HL-60 (cell line): ENCODE measurements around the gene SPTAN1.

Experiments used
- DNase-seq, 2 experiments: peaks; one replicate each; pipeline ENCODE4 v3.0.0-alpha.2; 2010 to 2020; ENCODE audit warnings: low read depth in 1 of 2, low spot score in 1 of 2
- H3K27ac ChIP-seq: fragments of 250-450 bp; sonication (Bioruptor Pico); replicated peaks from 2 replicates; pipeline ENCODE4 v1.5.1; 2020; ENCODE audit warnings: mild to moderate bottlenecking, moderate library complexity
- H3K27me3 ChIP-seq: fragments of 250-450 bp; sonication (Bioruptor Pico); 2 replicates; pipeline ENCODE4 v1.5.1; 2021; ENCODE audit warnings: mild to moderate bottlenecking, moderate library complexity; ENCODE audit not compliant: insufficient read depth, poor library complexity, severe bottlenecking
- H3K4me3 ChIP-seq: replicated peaks from 2 replicates; pipeline ENCODE4 v1.5.1; 2011; ENCODE audit warnings: mild to moderate bottlenecking, control low read depth, low read length; ENCODE audit not compliant: insufficient read depth
- GABPA ChIP-seq: IDR thresholded peaks from 2 replicates; pipeline ENCODE4 v1.6.1; 2012; ENCODE audit warnings: low read depth
- POLR2AphosphoS5 ChIP-seq: IDR thresholded peaks from 2 replicates; pipeline ENCODE4 v1.6.1; 2012; ENCODE audit warnings: low read depth
- SPI1 ChIP-seq: IDR thresholded peaks from 2 replicates; pipeline ENCODE4 v1.6.1; 2012; ENCODE audit warnings: low read depth, mild to moderate bottlenecking, borderline replicate concordance
- TF ChIP-seq, protein P1 (sequence below): IDR thresholded peaks from 2 replicates; pipeline ENCODE4 v1.6.1; 2012; ENCODE audit warnings: low read depth; ENCODE audit not compliant: insufficient replicate concordance
- TF ChIP-seq, protein P2 (sequence below): IDR thresholded peaks from one replicate; pipeline ENCODE4 v1.5.1; 2011; ENCODE audit warnings: low read length, control low read depth, inconsistent platforms; ENCODE audit not compliant: insufficient read depth

Gene SPTAN1

DNA sequence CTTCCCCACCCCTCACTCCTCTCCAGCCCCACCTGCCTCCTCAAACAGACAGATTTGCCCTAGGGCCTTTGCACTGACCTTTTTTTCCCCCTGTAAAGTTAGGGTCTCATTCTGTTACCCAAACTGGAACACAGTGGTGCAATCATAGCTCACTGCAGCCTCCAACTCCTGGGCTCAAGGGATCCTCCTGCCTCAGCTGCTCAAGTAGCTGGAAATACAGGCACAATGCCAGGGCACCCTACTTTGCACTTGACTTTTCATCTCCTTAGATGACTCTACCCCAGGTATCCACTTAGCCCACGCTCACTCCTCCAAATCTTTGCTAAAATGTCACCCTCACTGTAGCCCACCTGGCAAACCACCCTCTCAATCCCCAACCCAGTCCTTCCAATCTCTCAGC, 102.1 kb downstream of the SPTAN1 start:
- H3K27ac ChIP-seq: no peak overlapping the region
- no peak for DNase-seq
- H3K4me3 ChIP-seq: no peak overlapping the region
- H3K27me3 ChIP-seq: no peaks in the 10 kb centered on the region
- TF ChIP-seq SPI1: no peak
- TF ChIP-seq POLR2AphosphoS5: no peak
- TF ChIP-seq, protein P1, sequence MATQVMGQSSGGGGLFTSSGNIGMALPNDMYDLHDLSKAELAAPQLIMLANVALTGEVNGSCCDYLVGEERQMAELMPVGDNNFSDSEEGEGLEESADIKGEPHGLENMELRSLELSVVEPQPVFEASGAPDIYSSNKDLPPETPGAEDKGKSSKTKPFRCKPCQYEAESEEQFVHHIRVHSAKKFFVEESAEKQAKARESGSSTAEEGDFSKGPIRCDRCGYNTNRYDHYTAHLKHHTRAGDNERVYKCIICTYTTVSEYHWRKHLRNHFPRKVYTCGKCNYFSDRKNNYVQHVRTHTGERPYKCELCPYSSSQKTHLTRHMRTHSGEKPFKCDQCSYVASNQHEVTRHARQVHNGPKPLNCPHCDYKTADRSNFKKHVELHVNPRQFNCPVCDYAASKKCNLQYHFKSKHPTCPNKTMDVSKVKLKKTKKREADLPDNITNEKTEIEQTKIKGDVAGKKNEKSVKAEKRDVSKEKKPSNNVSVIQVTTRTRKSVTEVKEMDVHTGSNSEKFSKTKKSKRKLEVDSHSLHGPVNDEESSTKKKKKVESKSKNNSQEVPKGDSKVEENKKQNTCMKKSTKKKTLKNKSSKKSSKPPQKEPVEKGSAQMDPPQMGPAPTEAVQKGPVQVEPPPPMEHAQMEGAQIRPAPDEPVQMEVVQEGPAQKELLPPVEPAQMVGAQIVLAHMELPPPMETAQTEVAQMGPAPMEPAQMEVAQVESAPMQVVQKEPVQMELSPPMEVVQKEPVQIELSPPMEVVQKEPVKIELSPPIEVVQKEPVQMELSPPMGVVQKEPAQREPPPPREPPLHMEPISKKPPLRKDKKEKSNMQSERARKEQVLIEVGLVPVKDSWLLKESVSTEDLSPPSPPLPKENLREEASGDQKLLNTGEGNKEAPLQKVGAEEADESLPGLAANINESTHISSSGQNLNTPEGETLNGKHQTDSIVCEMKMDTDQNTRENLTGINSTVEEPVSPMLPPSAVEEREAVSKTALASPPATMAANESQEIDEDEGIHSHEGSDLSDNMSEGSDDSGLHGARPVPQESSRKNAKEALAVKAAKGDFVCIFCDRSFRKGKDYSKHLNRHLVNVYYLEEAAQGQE: no peak

DNA sequence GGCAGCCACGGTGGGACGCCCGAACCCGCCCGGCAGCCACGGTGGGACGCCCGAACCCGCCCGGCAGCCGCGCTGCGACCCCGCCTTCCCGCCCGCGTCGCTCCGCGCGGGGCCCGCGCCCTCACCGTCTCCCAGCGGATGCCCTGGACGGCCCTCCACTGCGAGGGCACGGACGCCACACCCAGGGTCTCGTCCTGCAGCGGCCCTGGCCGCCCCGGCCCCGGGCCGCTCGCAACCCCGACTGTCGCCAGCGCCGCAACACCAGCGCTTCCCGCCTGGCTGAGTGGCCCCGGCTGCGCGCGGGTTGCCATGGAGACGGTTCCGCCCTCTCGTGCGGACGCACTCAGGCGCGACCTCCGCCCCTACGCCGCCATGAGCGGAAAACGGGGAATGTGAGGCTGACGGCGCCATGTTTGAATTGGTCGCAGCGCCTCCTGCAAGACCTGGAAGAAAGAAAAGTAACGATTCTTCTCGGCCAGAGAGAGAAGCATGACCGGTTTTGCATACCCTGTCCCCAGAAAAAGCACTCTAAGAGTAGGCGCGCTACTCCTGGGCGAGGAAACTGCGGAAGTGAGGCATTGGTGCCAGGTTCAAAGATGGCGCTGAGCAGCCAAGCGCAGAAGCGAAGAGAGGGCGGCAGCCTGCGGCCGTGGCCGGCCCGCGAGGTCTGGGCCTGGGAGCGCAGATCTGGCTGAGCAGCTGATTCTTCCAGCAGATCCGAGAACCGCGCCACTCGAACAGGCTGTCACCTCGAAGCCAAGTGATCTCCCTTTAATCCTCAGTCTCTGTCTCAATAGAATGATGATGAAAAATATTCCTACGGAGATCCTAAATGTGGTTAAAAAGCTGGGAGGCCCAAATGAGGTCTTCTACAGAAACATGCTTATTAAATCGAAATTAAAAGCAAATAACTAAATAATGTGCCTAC, 104.3 kb downstream of the SPTAN1 start, which contains the start of gene DYNC2I2:
Gene DYNC2I2 (minus strand): TSS at position 432 of the 928 bp plus-strand sequence. CDS start 121 bp downstream, at position 311.
- TF ChIP-seq POLR2AphosphoS5 (peak; percentile 71; the same call in 1 of the 2 replicates), GABPA (peak; percentile 28; the same call in 1 of the 2 replicates), SPI1 (peak; percentile 16; the same call in 1 of the 2 replicates)
- TF ChIP-seq, protein P2, sequence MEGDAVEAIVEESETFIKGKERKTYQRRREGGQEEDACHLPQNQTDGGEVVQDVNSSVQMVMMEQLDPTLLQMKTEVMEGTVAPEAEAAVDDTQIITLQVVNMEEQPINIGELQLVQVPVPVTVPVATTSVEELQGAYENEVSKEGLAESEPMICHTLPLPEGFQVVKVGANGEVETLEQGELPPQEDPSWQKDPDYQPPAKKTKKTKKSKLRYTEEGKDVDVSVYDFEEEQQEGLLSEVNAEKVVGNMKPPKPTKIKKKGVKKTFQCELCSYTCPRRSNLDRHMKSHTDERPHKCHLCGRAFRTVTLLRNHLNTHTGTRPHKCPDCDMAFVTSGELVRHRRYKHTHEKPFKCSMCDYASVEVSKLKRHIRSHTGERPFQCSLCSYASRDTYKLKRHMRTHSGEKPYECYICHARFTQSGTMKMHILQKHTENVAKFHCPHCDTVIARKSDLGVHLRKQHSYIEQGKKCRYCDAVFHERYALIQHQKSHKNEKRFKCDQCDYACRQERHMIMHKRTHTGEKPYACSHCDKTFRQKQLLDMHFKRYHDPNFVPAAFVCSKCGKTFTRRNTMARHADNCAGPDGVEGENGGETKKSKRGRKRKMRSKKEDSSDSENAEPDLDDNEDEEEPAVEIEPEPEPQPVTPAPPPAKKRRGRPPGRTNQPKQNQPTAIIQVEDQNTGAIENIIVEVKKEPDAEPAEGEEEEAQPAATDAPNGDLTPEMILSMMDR: no peak
- TF ChIP-seq, protein P1: peak; percentile 72

DNA sequence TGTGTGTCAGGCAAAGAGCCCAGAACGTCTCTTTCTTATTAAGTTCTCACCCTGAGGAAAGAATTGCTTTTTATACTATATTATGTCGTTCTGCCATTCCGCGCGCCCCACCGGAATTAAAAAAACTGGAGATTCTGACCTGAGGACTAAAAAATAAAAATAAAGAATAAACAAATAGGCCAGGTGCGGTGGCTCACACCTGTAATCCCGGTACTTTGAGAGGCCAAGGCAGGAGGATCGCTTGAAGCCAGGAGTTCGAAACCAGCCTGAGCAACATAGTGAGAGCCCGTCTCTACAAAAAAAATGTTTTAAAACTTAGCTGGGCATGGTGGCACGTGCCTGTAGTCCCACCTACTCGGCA, 104.9 kb downstream of the SPTAN1 start:
- H3K27ac ChIP-seq: peak overlapping the region; percentile 100
- TF ChIP-seq, protein P2: no peak
- TF ChIP-seq, protein P1: no peak
- TF ChIP-seq POLR2AphosphoS5 (no peak), GABPA (no peak), SPI1 (no peak)
- DNase-seq: no peak
- H3K4me3 ChIP-seq: 0 out of 2 replicates have a peak overlapping the region, but pooled peaks have one; percentile 58
- H3K27me3 ChIP-seq: no peaks in the 10 kb centered on the region

More for the DNA sequence above, 104.3 kb downstream of the SPTAN1 start, which contains the start of gene DYNC2I2:
- Histone ChIP-seq H3K4me3 (peak within 1 kb of the TSS; percentile 58), H3K27ac (peak within 1 kb of the TSS; percentile 100), H3K27me3 (no peaks in the 10 kb centered on the region)
- DNase-seq: peak; percentile 93 to 96
